HCT116 (cell line): ENCODE data around the gene SLC12A7. TPM values are rescaled to one million over a fixed set of nuclear protein-coding genes. Genes with fewer than 3 reads are reported as not detected.

ENCODE experiments used
- ATAC-seq: fragments of 200-7000 bp; cut with Tn5 transposase; 2 replicates; pipeline ENCODE4 v1.9.1; 2020; ENCODE audit warnings: mild to moderate bottlenecking, moderate library complexity
- BruUV-seq: library from RNA; stranded (reverse); fragments of 400-500 nt; replicated peaks from 2 replicates; lab custom pipeline; 2021; lab: Mats Ljungman, UMichigan
- CTCF ChIA-PET: fragments of 300-600 bp; sonication (Branson Sonifier 250); formaldehyde crosslinking; loops from one replicate; lab custom pipeline; 2021; ENCODE audit warnings: antibody characterized with exemption; lab: Charles Lee
- POLR2A ChIA-PET: fragments of 300-600, 350-600 bp; sonication (Branson Sonifier 250); formaldehyde crosslinking; loops from one replicate; lab custom pipeline; 2021; ENCODE audit warnings: antibody characterized with exemption; lab: Charles Lee
- RAD21 ChIA-PET, 2 experiments: fragments of 300-600 bp; sonication (Branson Sonifier 250); formaldehyde crosslinking; loops; one replicate each; lab custom pipeline; 2023; ENCODE audit warnings: low total read pairs in 2 of 2; ENCODE audit not compliant: uncharacterized antibody in 2 of 2, unreplicated experiment in 2 of 2, low non-redundant PET in 1 of 2; lab: Charles Lee
- DNase-seq: peaks from one replicate; pipeline ENCODE4 v3.0.0-alpha.2; 2010; ENCODE audit warnings: low read depth, low spot score
- H2AFZ ChIP-seq: fragments of 200-600 bp; shearing (Covaris generic), sonication (generic); 2 replicates; pipeline ENCODE4 v1.6.1; 2017; ENCODE audit warnings: low read depth, mixed run types, mixed read lengths, antibody characterized with exemption, low read length; ENCODE audit not compliant: poor library complexity, severe bottlenecking
- H3K27ac ChIP-seq: 2 replicates; pipeline ENCODE4 v1.5.1; 2012; ENCODE audit warnings: low read depth, low read length
- H3K27me3 ChIP-seq: fragments of 200-600 bp; sonication (generic); 2 replicates; pipeline ENCODE4 v1.6.1; 2016; ENCODE audit warnings: mixed run types, low read length, mixed read lengths; ENCODE audit not compliant: insufficient read depth
- H3K36me3 ChIP-seq, 2 experiments: fragments of 200-500 bp in 1 of 2; fragments of 200-600 bp in 1 of 2; sonication (Bioruptor generic) in 1 of 2; sonication (generic) in 1 of 2; 2 replicates each; pipeline versions ENCODE4 v1.5.1 to v1.6.1; 2014 to 2016; ENCODE audit warnings: low read length in 2 of 2, inconsistent platforms in 1 of 2, mixed read lengths in 1 of 2, mixed run types in 1 of 2; ENCODE audit not compliant: insufficient read depth in 2 of 2, control insufficient read depth in 1 of 2
- H3K4me1 ChIP-seq, 2 experiments: fragments of 200-600 bp in 1 of 2; sonication (generic) in 1 of 2; 2 replicates each; pipeline versions ENCODE4 v1.5.1 to v1.6.1; 2012 to 2017; ENCODE audit warnings: low read length in 2 of 2, inconsistent platforms in 1 of 2, mild to moderate bottlenecking in 1 of 2, mixed read lengths in 1 of 2, mixed run types in 1 of 2, moderate library complexity in 1 of 2; ENCODE audit not compliant: insufficient read depth in 2 of 2, control insufficient read depth in 1 of 2
- H3K4me2 ChIP-seq: fragments of 200-600 bp; sonication (generic); 2 replicates; pipeline ENCODE4 v1.6.1; 2017; ENCODE audit warnings: mixed run types, low read length, mixed read lengths
- H3K4me3 ChIP-seq, 2 experiments: fragments of 200-600 bp in 1 of 2; sonication (generic) in 1 of 2; replicated peaks in 1 of 2; 2 replicates each; pipeline ENCODE4 v1.5.1; 2011 to 2016; ENCODE audit warnings: low read length in 2 of 2, control low read depth in 1 of 2, low read depth in 1 of 2, mild to moderate bottlenecking in 1 of 2, mixed read lengths in 1 of 2, mixed run types in 1 of 2
- H3K79me2 ChIP-seq: fragments of 200-600 bp; sonication (generic); 2 replicates; pipeline ENCODE4 v1.6.1; 2017; ENCODE audit warnings: mild to moderate bottlenecking, mixed run types, low read length, moderate library complexity, mixed read lengths; ENCODE audit not compliant: insufficient read depth
- H3K9ac ChIP-seq: fragments of 200-600 bp; sonication (generic); 2 replicates; pipeline ENCODE4 v1.6.1; 2016; ENCODE audit warnings: low read length, mixed read lengths
- H3K9me2 ChIP-seq: fragments of 200-600 bp; sonication (generic), shearing (Covaris generic); 2 replicates; pipeline ENCODE4 v1.6.1; 2017; ENCODE audit warnings: mixed run types, mild to moderate bottlenecking, moderate library complexity; ENCODE audit not compliant: insufficient read depth
- H3K9me3 ChIP-seq, 2 experiments: fragments of 200-500 bp in 1 of 2; fragments of 200-600 bp in 1 of 2; sonication (Bioruptor generic) in 1 of 2; sonication (generic) in 1 of 2; 2 replicates each; pipeline ENCODE4 v1.6.1; 2014 to 2017; ENCODE audit warnings: low read length in 2 of 2, mixed read lengths in 2 of 2, inconsistent platforms in 1 of 2, low read depth in 1 of 2, mild to moderate bottlenecking in 1 of 2, mixed run types in 1 of 2, moderate library complexity in 1 of 2; ENCODE audit not compliant: control insufficient read depth in 1 of 2, insufficient read depth in 1 of 2
- H4K20me1 ChIP-seq: fragments of 200-600 bp; sonication (generic), shearing (Covaris generic); 2 replicates; pipeline ENCODE4 v1.6.1; 2017; ENCODE audit warnings: mixed run types, mild to moderate bottlenecking, moderate library complexity; ENCODE audit not compliant: insufficient read depth
- CTCF ChIP-seq, 3 experiments: fragments of 200-600 bp in 1 of 3; sonication (generic) in 1 of 3; IDR thresholded peaks in 2 of 3; conservative IDR thresholded peaks in 1 of 3; 2 replicates each; pipeline ENCODE4 v1.5.1; 2012 to 2017; ENCODE audit warnings: low read depth in 2 of 3, low read length in 2 of 3, antibody characterized with exemption in 1 of 3, borderline replicate concordance in 1 of 3, control low read depth in 1 of 3, mild to moderate bottlenecking in 1 of 3, mixed read lengths in 1 of 3, mixed run types in 1 of 3, moderate library complexity in 1 of 3; ENCODE audit not compliant: insufficient read depth in 1 of 3
- EZH2 ChIP-seq: fragments of 200-600 bp; sonication (generic); IDR thresholded peaks from 2 replicates; pipeline ENCODE4 v1.6.1; 2017; ENCODE audit warnings: antibody characterized with exemption, mixed run types
- EZH2phosphoT487 ChIP-seq: fragments of 200-600 bp; IDR thresholded peaks from 2 replicates; pipeline ENCODE4 v1.6.1; 2018; ENCODE audit warnings: antibody characterized with exemption, borderline replicate concordance
- FOSL1 ChIP-seq: IDR thresholded peaks from 2 replicates; pipeline ENCODE4 v1.6.1; 2012; ENCODE audit warnings: low read depth
- POLR2A ChIP-seq: IDR thresholded peaks from 2 replicates; pipeline ENCODE4 v1.7.0; 2011; ENCODE audit warnings: borderline replicate concordance; ENCODE audit not compliant: insufficient read depth, insufficient read length; ENCODE audit errors: extremely low read depth
- POLR2AphosphoS5 ChIP-seq: IDR thresholded peaks from 2 replicates; pipeline ENCODE4 v1.6.1; 2011; ENCODE audit warnings: mild to moderate bottlenecking, low read depth, low read length, moderate library complexity
- RAD21 ChIP-seq: IDR thresholded peaks from 2 replicates; pipeline ENCODE4 v1.6.1; 2012; ENCODE audit warnings: low read depth, mild to moderate bottlenecking
- ZBTB33 ChIP-seq: IDR thresholded peaks from 2 replicates; pipeline ENCODE4 v1.6.1; 2011; ENCODE audit warnings: mild to moderate bottlenecking, low read length, moderate library complexity; ENCODE audit not compliant: insufficient replicate concordance; ENCODE audit errors: extremely low read depth
- ZFX ChIP-seq: fragments of 450-650 bp; IDR thresholded peaks from 2 replicates; pipeline ENCODE4 v1.6.1; 2017
- intact Hi-C: fragments of 100-400 bp; cut with micrococcal nuclease; formaldehyde crosslinking; loops from 2 replicates; pipeline ENCODE4 v1.10.0; 2022
- total RNA-seq: library from RNA; stranded (reverse); gene quantifications from one replicate; pipeline ENCODE4 v1.2.1, GENCODE V29; 2021; ENCODE audit not compliant: unreplicated experiment

SLC12A7 gene
- total RNA-seq, 1 experiment from 2014 or later, result 29.6 TPM

- H3K9ac ChIP-seq, result no peak overlapping the region
- H2AFZ ChIP-seq, result no peak overlapping the region
- no peaks in the 10 kb centered on the region for H3K79me2 ChIP-seq
- H3K9me3 ChIP-seq, result no peaks in the 10 kb centered on the region
- H3K4me1 ChIP-seq, result peaks cover 14 to 22% of the 10 kb centered on the region in 2 experiments
- no peak overlapping the region for H3K4me2 ChIP-seq
- intact Hi-C loops, result no loop called here
- no peaks in the 10 kb centered on the region for H4K20me1 ChIP-seq
- H3K36me3 ChIP-seq, result no peaks in the 10 kb centered on the region
- no peak overlapping the region for H3K4me3 ChIP-seq
- no peaks in the 10 kb centered on the region for H3K27me3 ChIP-seq
- ChIA-PET POLR2A (no interaction called here), CTCF (no interaction called here), RAD21 (no interaction called here)
- DNase-seq (no peak), ATAC-seq (no peak)
- BruUV-seq, result no TSS peak
- H3K27ac ChIP-seq, result no peak overlapping the region
- no peak for TF ChIP-seq FOSL1
- TF ChIP-seq ZFX, result no peak
- no peak for TF ChIP-seq POLR2A
- TF ChIP-seq EZH2, result no peak
- TF ChIP-seq EZH2phosphoT487, result no peak
- TF ChIP-seq POLR2AphosphoS5, result no peak
- no peak for TF ChIP-seq CTCF (IDR thresholded peaks at IDR 0.05 in 2 of 3, conservative IDR thresholded peaks at IDR 0.05 in 1 of 3; ENCODE audit: borderline replicate concordance in 1 of 3, insufficient read depth in 1 of 3, low read depth in 2 of 3, low read length in 2 of 3)
- no peak for TF ChIP-seq RAD21
- TF ChIP-seq ZBTB33, result no peak
- H3K9me2 ChIP-seq, result no peaks in the 10 kb centered on the region
These were observed 47.4 kb upstream of the SLC12A7 start for GRCh38 chr5:1159341-1159675.
